ENCODE results near the gene SLC16A8.

The SLC16A8 gene

DNA sequence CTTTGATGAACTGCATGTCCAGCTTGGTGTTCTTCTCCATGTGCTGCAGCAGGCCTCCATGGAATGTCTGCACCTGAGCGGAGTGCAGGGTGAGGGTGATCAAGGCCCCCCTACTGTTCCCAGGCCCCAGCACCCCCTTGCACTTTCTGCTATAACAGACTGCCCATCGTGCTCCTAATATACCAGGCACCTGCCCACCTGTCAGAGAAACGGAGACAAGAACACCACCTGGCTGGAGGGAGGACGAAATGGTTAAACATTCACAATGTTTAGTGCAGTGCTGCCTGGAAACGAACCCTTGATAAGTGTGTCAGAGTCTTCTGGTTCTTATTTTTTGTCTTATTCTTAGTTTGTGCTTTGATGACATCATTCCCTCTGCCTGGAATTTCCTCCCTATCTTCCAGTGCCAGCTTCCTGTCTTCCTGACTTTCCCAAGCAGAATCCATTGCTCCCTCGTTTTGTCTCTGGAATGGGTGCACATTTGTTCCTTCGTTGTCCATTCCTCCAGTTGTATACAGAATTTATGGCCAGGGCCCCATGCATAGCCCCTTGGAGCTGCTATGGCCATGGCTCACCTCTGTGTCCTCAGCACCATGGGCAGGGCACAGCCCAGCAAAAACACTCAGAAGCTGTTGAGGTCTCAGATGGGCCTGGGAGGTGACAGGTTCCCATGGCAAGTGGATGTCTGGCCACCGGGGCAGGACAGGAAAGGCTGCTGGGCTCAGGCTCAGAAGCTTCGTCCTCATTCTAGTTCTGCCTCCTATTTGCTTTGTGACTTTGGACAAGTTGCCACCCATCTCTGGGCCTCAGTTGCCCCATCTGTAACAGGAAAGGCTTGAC is 14.6 kb upstream of the SLC16A8 start:
- TF ChIP-seq, protein P1, sequence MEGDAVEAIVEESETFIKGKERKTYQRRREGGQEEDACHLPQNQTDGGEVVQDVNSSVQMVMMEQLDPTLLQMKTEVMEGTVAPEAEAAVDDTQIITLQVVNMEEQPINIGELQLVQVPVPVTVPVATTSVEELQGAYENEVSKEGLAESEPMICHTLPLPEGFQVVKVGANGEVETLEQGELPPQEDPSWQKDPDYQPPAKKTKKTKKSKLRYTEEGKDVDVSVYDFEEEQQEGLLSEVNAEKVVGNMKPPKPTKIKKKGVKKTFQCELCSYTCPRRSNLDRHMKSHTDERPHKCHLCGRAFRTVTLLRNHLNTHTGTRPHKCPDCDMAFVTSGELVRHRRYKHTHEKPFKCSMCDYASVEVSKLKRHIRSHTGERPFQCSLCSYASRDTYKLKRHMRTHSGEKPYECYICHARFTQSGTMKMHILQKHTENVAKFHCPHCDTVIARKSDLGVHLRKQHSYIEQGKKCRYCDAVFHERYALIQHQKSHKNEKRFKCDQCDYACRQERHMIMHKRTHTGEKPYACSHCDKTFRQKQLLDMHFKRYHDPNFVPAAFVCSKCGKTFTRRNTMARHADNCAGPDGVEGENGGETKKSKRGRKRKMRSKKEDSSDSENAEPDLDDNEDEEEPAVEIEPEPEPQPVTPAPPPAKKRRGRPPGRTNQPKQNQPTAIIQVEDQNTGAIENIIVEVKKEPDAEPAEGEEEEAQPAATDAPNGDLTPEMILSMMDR (IDR thresholded peaks at IDR 0.05; ENCODE audit: low read length) = no peak
- TF ChIP-seq EZH2phosphoT487 (IDR thresholded peaks at IDR 0.05; ENCODE audit: low read length) (no peak), EZH2 (optimal IDR thresholded peaks at IDR 0.05; ENCODE audit: low read depth, low read length) (no peak)
- H3K36me3 ChIP-seq (replicated peaks; ENCODE audit: insufficient read depth, low read length) = no peaks in the 10 kb centered on the region
- H3K4me2 ChIP-seq (ENCODE audit: low read depth, low read length) = no peak overlapping the region
- H3K9ac ChIP-seq (ENCODE audit: low read length) = no peak overlapping the region
- no peak overlapping the region for H3K27ac ChIP-seq (ENCODE audit: low read length)
- no peaks in the 10 kb centered on the region for H3K4me1 ChIP-seq (ENCODE audit: low read length)
- no peak overlapping the region for H2AFZ ChIP-seq (ENCODE audit: low read length)
- H3K79me2 ChIP-seq (ENCODE audit: low read length) = no peaks in the 10 kb centered on the region
- H3K4me3 ChIP-seq (ENCODE audit: low read length) = no peak overlapping the region
- H3K27me3 ChIP-seq (replicated peaks; ENCODE audit: insufficient read depth, low read length) = no peaks in the 10 kb centered on the region
- no peaks in the 10 kb centered on the region for H4K20me1 ChIP-seq (ENCODE audit: insufficient read depth, low read length)
- no peaks in the 10 kb centered on the region for H3K9me2 ChIP-seq (replicated peaks; ENCODE audit: insufficient read depth, low read length)
- H3K9me3 ChIP-seq (replicated peaks; ENCODE audit: insufficient read depth, low read length) = no peaks in the 10 kb centered on the region
- no peak for DNase-seq
- no peaks in the 10 kb centered on the region for H3F3A ChIP-seq (ENCODE audit: insufficient read depth, low read length)

DNA sequence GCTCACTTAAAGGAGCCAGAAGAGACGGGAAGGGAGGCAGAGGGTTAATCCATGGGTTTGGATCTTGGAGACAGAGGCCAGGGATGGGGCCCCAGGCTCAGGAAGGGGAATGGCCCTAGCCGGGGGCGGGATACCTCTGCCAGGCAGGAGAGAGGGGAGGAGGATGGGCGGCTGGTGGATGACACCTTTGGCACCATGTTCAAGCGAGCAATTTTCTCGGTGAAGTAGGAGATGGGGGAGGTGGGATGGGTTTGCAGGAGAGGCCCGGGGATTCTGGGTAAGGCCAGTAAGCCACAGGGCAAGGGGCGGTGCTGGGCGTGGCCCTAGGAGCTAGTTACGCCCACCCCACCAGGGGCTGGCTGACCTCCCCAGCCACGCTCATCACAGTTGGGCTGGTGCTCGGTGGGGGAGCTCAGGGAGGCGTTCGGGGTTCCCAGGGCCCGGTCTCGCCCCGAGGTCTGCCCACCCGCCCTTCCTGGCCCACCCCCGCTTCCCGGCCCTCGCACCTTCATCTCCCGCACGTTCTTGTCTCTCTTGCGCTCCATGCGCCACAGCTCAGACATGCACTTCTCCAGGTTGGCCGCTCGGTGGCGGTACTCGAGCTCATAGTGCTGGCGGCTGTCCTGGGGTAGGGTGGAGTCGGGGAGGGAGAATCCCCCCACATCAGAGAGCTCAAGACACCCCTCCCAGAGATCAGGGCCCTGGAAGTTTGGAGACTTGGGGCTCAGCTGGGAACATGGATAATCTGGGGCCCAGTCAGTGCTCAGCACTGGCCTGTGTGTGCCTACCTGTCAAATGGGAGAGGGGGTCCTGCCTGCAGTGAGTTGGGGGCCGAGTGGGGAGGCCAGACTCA is 13.8 kb upstream of the SLC16A8 start:
- no peak for DNase-seq
- H3K4me2 ChIP-seq (ENCODE audit: low read depth, low read length) = no peak overlapping the region
- no peak overlapping the region for H3K4me3 ChIP-seq (ENCODE audit: low read length)

DNA sequence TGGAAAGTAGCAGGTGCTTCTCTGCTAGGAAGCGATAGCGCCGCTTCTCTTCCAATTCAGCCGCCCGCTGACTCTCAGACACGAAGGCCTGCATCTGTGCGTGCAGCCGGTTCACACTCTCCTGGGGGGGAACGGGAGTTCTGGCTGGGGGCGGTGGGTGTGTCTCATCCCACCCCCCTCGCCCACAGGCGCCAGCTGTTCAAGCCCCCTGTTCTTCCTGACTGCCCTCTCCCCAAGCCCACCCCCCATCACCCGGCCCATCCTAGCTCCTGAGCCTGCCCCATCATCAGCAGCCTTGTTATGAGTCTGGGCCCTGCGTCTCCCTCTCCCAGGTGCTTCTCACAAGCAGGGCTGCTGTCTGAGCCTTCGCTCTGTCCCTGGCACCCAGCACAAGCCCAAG is 13.1 kb upstream of the SLC16A8 start:
- TF ChIP-seq EZH2 (optimal IDR thresholded peaks at IDR 0.05; ENCODE audit: low read depth, low read length) (no peak), EZH2phosphoT487 (IDR thresholded peaks at IDR 0.05; ENCODE audit: low read length) (no peak)
- TF ChIP-seq, protein P1 (IDR thresholded peaks at IDR 0.05; ENCODE audit: low read length) = no peak
- H3K36me3 ChIP-seq (replicated peaks; ENCODE audit: insufficient read depth, low read length) = no peaks in the 10 kb centered on the region
- no peak overlapping the region for H3K4me3 ChIP-seq (ENCODE audit: low read length)
- no peaks in the 10 kb centered on the region for H3K27me3 ChIP-seq (replicated peaks; ENCODE audit: insufficient read depth, low read length)
- no peaks in the 10 kb centered on the region for H3K9me2 ChIP-seq (replicated peaks; ENCODE audit: insufficient read depth, low read length)
- no peaks in the 10 kb centered on the region for H4K20me1 ChIP-seq (ENCODE audit: insufficient read depth, low read length)
- H2AFZ ChIP-seq (ENCODE audit: low read length) = no peak overlapping the region
- no peaks in the 10 kb centered on the region for H3K9me3 ChIP-seq (replicated peaks; ENCODE audit: insufficient read depth, low read length)
- no peaks in the 10 kb centered on the region for H3F3A ChIP-seq (ENCODE audit: insufficient read depth, low read length)
- H3K4me1 ChIP-seq (ENCODE audit: low read length) = no peaks in the 10 kb centered on the region
- DNase-seq = no peak
- H3K9ac ChIP-seq (ENCODE audit: low read length) = no peak overlapping the region
- H3K79me2 ChIP-seq (ENCODE audit: low read length) = no peaks in the 10 kb centered on the region
- H3K27ac ChIP-seq (ENCODE audit: low read length) = no peak overlapping the region
- H3K4me2 ChIP-seq (ENCODE audit: low read depth, low read length) = no peak overlapping the region

More for the DNA sequence above, 13.8 kb upstream of the SLC16A8 start:
- Histone ChIP-seq H3K27me3 (replicated peaks; ENCODE audit: insufficient read depth, low read length) (no peaks in the 10 kb centered on the region), H3K9me2 (replicated peaks; ENCODE audit: insufficient read depth, low read length) (no peaks in the 10 kb centered on the region), H4K20me1 (ENCODE audit: insufficient read depth, low read length) (no peaks in the 10 kb centered on the region), H3K79me2 (ENCODE audit: low read length) (no peaks in the 10 kb centered on the region), H3K4me1 (ENCODE audit: low read length) (no peaks in the 10 kb centered on the region), H3K36me3 (replicated peaks; ENCODE audit: insufficient read depth, low read length) (no peaks in the 10 kb centered on the region), H2AFZ (ENCODE audit: low read length) (no peak overlapping the region), H3F3A (ENCODE audit: insufficient read depth, low read length) (no peaks in the 10 kb centered on the region), H3K9me3 (replicated peaks; ENCODE audit: insufficient read depth, low read length) (no peaks in the 10 kb centered on the region), H3K9ac (ENCODE audit: low read length) (no peak overlapping the region), H3K27ac (ENCODE audit: low read length) (no peak overlapping the region)
- TF ChIP-seq, protein P1 (IDR thresholded peaks at IDR 0.05; ENCODE audit: low read length) = no peak
- TF ChIP-seq EZH2 (optimal IDR thresholded peaks at IDR 0.05; ENCODE audit: low read depth, low read length) (no peak), EZH2phosphoT487 (IDR thresholded peaks at IDR 0.05; ENCODE audit: low read length) (no peak)
